Keratinocyte (primary cell): Measurements from ENCODE around the gene LIN7A. TPM values are rescaled to one million over a fixed set of nuclear protein-coding genes. Genes with fewer than 3 reads are reported as not detected.

Experiments
- DNase-seq: peaks from one replicate; pipeline ENCODE4 v3.0.0-alpha.2; 2011; ENCODE audit warnings: low read depth, missing footprints, low spot score
- FAIRE-seq: peaks from 2 replicates; lab custom pipeline; 2011; peaks lifted over from hg19 to GRCh38; lab: Jason Lieb, UNC
- H2AFZ ChIP-seq: 2 replicates; pipeline ENCODE4 v1.6.0; 2012; ENCODE audit warnings: low read length, control low read depth, inconsistent platforms; ENCODE audit not compliant: control insufficient read depth
- H3K27ac ChIP-seq: 2 replicates; pipeline ENCODE4 v1.5.1; 2011; ENCODE audit warnings: low read length; ENCODE audit not compliant: control insufficient read depth, insufficient read depth
- H3K27me3 ChIP-seq: 3 replicates; pipeline ENCODE4 v1.6.0; 2011; ENCODE audit warnings: low read length; ENCODE audit not compliant: control insufficient read depth, insufficient read depth; ENCODE audit errors: extremely low read depth
- H3K36me3 ChIP-seq, 2 experiments: 2 replicates in 1 of 2; 3 replicates in 1 of 2; pipeline ENCODE4 v1.5.1; 2011; ENCODE audit warnings: low read length in 2 of 2, mild to moderate bottlenecking in 1 of 2; ENCODE audit not compliant: control insufficient read depth in 2 of 2, insufficient read depth in 2 of 2; ENCODE audit errors: extremely low read depth in 1 of 2
- H3K4me1 ChIP-seq: 3 replicates; pipeline ENCODE4 v1.5.1; 2011; ENCODE audit warnings: low read length; ENCODE audit not compliant: control insufficient read depth, insufficient read depth; ENCODE audit errors: extremely low read depth
- H3K4me2 ChIP-seq: 3 replicates; pipeline ENCODE4 v1.6.0; 2011; ENCODE audit warnings: low read depth, low read length; ENCODE audit not compliant: control insufficient read depth, insufficient read depth; ENCODE audit errors: extremely low read depth
- H3K4me3 ChIP-seq, 3 experiments: fragments of 200-600 bp in 1 of 3; sonication (generic) in 1 of 3; 2 replicates in 2 of 3; 3 replicates in 1 of 3; pipeline ENCODE4 v1.5.1; 2011 to 2016; ENCODE audit warnings: low read length in 3 of 3, mild to moderate bottlenecking in 3 of 3, control low read depth in 2 of 3, inconsistent platforms in 1 of 3, low read depth in 1 of 3, mixed read lengths in 1 of 3, mixed run types in 1 of 3, moderate library complexity in 1 of 3; ENCODE audit not compliant: control insufficient read depth in 2 of 3, insufficient read depth in 2 of 3; ENCODE audit errors: extremely low read depth in 1 of 3
- H3K79me2 ChIP-seq: 2 replicates; pipeline ENCODE4 v1.6.0; 2012; ENCODE audit warnings: low read length; ENCODE audit not compliant: control insufficient read depth, insufficient read depth
- H3K9ac ChIP-seq: 3 replicates; pipeline ENCODE4 v1.6.0; 2011; ENCODE audit warnings: low read length; ENCODE audit not compliant: control insufficient read depth, insufficient read depth; ENCODE audit errors: extremely low read depth
- H3K9me1 ChIP-seq: 3 replicates; pipeline ENCODE4 v1.6.0; 2011; ENCODE audit warnings: low read length; ENCODE audit not compliant: control insufficient read depth, insufficient read depth; ENCODE audit errors: extremely low read depth
- H3K9me3 ChIP-seq: 2 replicates; pipeline ENCODE4 v1.5.1; 2012; ENCODE audit warnings: low read depth, low read length; ENCODE audit not compliant: control insufficient read depth
- H4K20me1 ChIP-seq: 3 replicates; pipeline ENCODE4 v1.6.0; 2011; ENCODE audit warnings: low read length; ENCODE audit not compliant: control insufficient read depth, insufficient read depth; ENCODE audit errors: extremely low read depth
- CTCF ChIP-seq, 3 experiments: IDR thresholded peaks in 1 of 3; conservative IDR thresholded peaks in 1 of 3; optimal IDR thresholded peaks in 1 of 3; 2 replicates in 2 of 3; 3 replicates in 1 of 3; pipeline versions ENCODE3 to v1.5.1; 2011; ENCODE audit warnings: low read length in 3 of 3, mild to moderate bottlenecking in 3 of 3, moderate library complexity in 2 of 3, control low read depth in 1 of 3, inconsistent platforms in 1 of 3; ENCODE audit not compliant: insufficient read depth in 2 of 3; ENCODE audit errors: extremely low read depth in 1 of 3
- EZH2 ChIP-seq: IDR thresholded peaks from one replicate; pipeline ENCODE4 v1.6.1; 2012; ENCODE audit warnings: inconsistent platforms, mild to moderate bottlenecking, low read length, moderate library complexity
- dilution Hi-C: fragments of 300-500 bp; cut with MboI; formaldehyde crosslinking; loops from one replicate; pipeline ENCODE4 v1.7.0; 2020; ENCODE audit warnings: low sequenced_read_pairs; ENCODE audit not compliant: extremely low pct_ligation_motif_present
- polyA plus RNA-seq, 5 experiments: library from polyadenylated mRNA; depleted of rRNA in 3 of 5; stranded (reverse) in 3 of 5; stranded (forward) in 1 of 5; unstranded in 1 of 5; fragments of >200 nt; gene quantifications; 1 replicate in 1 of 5; 2 replicates in 3 of 5; 3 replicates in 1 of 5; pipeline versions ENCODE4 v1.2.1 to v1.2.3, GENCODE V29; 2011 to 2012; ENCODE audit warnings: missing spikeins in 2 of 5, low read depth in 1 of 5, low replicate concordance in 1 of 5

LIN7A gene
- polyA plus RNA-seq, 1 donor (not counting 4 experiments of a cell fraction or from before 2014, with no cell fraction given) = not detected

GRCh38 chr12:80794551-80794950 lies 143.2 kb downstream of the LIN7A start:
- no peak overlapping the region for H3K9ac ChIP-seq
- FAIRE-seq = no peak
- TF ChIP-seq EZH2 (no peak), CTCF (optimal IDR thresholded peaks at IDR 0.05 in 1 of 3, IDR thresholded peaks at IDR 0.05 in 1 of 3, conservative IDR thresholded peaks at IDR 0.05 in 1 of 3; ENCODE audit: extremely low read depth in 1 of 3, insufficient read depth in 2 of 3, low read length in 3 of 3) (no peak)
- H3K4me2 ChIP-seq = no peak overlapping the region
- dilution Hi-C loops = no loop called here
- no peaks in the 10 kb centered on the region for H4K20me1 ChIP-seq
- H3K9me3 ChIP-seq = no peaks in the 10 kb centered on the region
- H3K4me3 ChIP-seq = no peak overlapping the region
- H3K27me3 ChIP-seq = peaks cover 2% of the 10 kb centered on the region
- no peak overlapping the region for H2AFZ ChIP-seq
- H3K4me1 ChIP-seq = no peaks in the 10 kb centered on the region
- H3K36me3 ChIP-seq = no peaks in the 10 kb centered on the region
- no peaks in the 10 kb centered on the region for H3K79me2 ChIP-seq
- DNase-seq = no peak
- H3K27ac ChIP-seq = no peak overlapping the region
- no peaks in the 10 kb centered on the region for H3K9me1 ChIP-seq

GRCh38 chr12:80792861-80793260 lies 144.9 kb downstream of the LIN7A start:
- no peak for DNase-seq
- dilution Hi-C loops = no loop called here
- FAIRE-seq = no peak

More at GRCh38 chr12:80792861-80793260, 144.9 kb downstream of the LIN7A start:
- no peaks in the 10 kb centered on the region for H3K79me2 ChIP-seq
- no peaks in the 10 kb centered on the region for H3K4me1 ChIP-seq
- no peak overlapping the region for H3K27ac ChIP-seq
- H3K9ac ChIP-seq = no peak overlapping the region
- TF ChIP-seq EZH2 (no peak), CTCF (optimal IDR thresholded peaks at IDR 0.05 in 1 of 3, IDR thresholded peaks at IDR 0.05 in 1 of 3, conservative IDR thresholded peaks at IDR 0.05 in 1 of 3; ENCODE audit: extremely low read depth in 1 of 3, insufficient read depth in 2 of 3, low read length in 3 of 3) (no peak)
- H2AFZ ChIP-seq = no peak overlapping the region
- no peak overlapping the region for H3K4me3 ChIP-seq
- no peaks in the 10 kb centered on the region for H4K20me1 ChIP-seq
- peaks cover 2% of the 10 kb centered on the region for H3K27me3 ChIP-seq
- H3K4me2 ChIP-seq = no peak overlapping the region
- no peaks in the 10 kb centered on the region for H3K36me3 ChIP-seq
- no peaks in the 10 kb centered on the region for H3K9me1 ChIP-seq
- no peaks in the 10 kb centered on the region for H3K9me3 ChIP-seq
